HG02642 (cell line): Measurements from ENCODE around the gene MPG.
"Not testable (repeated sequence)": the region's sequence is repeated elsewhere in the genome, so short reads cannot be mapped to it uniquely, and the experiment has no call there.

Experiments used
- ATAC-seq: cut with Tn5 transposase; IDR thresholded peaks from one replicate; pipeline ENCODE4 v1.9.1; 2021; ENCODE audit warnings: mild to moderate bottlenecking; ENCODE audit not compliant: unreplicated experiment, poor library complexity

Gene MPG

DNA sequence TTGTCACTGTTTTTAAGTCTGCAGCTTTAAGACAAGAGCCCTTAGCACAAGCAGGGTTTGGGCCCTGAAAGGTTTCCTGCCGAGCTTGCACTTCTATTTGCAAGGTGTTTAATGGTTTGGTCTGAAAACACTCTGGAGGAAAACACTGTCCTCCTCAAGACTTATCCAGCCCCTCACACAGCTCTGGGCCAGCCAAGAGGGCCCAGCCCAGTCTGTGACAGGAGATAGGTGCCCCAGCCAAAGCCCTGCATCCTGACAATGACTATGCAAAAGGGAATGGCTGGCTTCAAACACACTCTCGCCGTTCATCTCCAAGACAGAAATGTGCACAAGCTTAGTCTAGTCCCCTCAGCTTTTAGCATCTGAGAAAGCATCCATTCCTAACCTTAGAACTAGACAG is 26.9 kb downstream of the MPG start:
- ATAC-seq, result no peak

DNA sequence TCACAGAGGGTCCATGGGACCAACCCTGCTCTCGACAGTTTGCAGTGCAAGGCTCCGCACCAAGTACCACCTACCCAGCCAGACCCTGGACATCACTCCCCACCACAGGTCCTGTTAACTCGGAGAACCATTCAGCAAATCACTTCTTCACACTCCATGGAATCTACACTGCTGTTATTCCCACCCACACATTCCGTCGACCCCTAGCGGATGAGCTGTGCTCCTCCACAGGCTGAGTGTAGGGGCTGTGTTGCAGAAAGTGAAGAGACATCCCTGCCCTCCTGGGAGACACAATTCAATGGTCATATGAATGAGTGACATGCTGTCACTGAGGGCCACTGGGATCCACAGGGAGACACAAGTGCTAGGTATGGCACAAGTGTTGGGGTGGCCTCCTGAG is 27.5 kb downstream of the MPG start:
- ATAC-seq, result no peak

DNA sequence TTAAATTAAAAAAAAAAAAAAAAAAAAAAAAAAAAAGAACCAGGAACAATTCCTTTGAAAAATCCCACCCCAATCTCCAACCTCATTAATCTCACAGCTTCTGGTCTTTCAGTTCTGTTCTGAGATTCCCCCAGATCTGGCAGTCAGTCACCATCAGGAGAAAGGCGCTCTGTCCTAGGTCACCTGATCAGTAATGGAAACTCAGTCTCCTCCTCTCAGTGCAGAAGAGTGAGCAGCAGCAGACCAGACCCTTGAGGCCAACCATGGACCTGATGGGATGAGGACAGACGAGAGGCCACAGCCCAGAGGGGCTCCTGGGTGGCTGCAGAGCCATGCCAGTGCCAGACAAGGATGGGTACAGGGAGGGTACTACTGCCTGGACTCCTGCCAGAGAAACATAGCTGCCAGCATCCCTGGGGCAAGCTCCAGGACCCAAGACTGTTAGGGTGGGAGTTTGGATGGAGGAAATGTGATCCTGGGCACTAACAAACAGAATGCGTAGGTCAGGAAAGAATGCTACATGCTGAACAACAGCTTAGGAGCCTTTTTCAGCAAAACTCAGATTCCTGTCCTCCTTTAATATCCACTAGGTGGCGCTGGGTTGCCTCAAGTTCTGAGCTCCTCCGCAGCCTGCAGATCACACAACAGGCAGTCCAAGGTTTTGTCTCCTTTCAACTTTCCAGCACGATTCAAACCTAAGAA is 28.7 kb downstream of the MPG start:
- ATAC-seq, result no peak

DNA sequence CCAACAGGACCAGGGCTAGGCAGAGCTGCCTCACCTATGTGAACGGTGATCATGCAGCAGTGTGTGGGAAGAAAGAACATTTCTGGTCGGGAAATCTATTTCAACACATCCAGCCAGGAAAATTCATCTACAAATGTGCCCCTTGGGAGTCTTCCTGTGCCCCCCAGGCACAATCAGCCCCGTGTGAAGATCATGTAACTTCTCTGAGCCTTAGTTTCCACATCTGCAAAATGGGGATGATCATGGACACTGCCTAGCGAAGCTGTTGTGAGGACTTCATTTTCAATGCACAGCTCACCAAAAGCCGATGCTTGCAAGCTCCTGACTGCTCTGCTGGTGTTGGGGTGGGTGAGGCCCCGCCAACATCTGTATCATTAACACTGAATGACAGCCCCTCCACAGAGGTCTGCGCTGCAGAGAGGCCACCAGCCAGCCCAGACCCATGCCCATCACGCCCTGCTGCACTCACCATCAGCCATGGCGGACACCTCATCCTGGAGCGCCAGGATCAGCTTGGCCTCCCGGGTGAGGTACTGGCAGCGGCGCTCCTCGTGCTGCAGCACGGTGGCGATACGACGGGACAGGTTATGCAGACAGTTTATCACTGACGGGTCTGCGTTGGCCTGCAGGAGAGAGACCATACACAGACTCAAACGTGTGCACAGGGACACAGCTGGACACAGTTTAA is 34.3 kb downstream of the MPG start:
- ATAC-seq, result no peak

DNA sequence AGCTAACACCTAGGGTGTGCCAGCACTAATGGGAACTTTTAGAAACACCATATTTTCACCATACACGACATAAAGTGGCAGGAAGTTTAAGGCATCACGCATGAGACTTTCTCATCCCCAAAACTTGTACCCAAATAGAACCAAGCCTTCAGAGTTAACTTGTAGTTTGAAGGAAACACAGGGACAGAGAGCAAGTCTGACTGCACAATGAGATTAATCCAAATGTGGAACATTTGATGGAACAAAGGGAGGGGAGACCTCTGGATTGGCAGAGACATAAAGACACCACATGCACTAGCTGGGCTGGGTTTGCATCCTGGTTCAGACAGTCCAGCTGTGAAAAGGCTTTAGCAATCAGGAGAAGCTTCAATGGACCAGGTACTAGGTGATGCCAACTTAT is 36.3 kb downstream of the MPG start:
- no peak for ATAC-seq

DNA sequence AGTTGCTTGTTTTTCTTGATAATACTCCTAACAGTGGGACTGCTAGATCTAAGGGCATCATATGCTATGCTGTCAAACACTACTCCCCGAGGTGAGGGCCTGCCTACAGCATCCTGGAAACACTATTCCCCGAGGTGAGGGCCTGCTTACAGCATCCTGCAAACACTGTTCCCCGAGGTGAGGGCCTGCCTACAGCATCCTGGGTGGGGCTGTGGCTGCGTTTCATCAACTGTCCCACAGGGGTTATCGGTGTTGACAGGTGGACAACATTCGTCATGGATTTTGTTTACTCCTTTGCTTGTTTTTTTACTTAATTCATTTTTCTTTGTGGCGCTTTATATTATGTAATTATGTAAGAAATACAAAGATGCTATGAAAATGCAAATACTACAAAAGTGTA is 38.0 kb downstream of the MPG start:
- no peak for ATAC-seq

DNA sequence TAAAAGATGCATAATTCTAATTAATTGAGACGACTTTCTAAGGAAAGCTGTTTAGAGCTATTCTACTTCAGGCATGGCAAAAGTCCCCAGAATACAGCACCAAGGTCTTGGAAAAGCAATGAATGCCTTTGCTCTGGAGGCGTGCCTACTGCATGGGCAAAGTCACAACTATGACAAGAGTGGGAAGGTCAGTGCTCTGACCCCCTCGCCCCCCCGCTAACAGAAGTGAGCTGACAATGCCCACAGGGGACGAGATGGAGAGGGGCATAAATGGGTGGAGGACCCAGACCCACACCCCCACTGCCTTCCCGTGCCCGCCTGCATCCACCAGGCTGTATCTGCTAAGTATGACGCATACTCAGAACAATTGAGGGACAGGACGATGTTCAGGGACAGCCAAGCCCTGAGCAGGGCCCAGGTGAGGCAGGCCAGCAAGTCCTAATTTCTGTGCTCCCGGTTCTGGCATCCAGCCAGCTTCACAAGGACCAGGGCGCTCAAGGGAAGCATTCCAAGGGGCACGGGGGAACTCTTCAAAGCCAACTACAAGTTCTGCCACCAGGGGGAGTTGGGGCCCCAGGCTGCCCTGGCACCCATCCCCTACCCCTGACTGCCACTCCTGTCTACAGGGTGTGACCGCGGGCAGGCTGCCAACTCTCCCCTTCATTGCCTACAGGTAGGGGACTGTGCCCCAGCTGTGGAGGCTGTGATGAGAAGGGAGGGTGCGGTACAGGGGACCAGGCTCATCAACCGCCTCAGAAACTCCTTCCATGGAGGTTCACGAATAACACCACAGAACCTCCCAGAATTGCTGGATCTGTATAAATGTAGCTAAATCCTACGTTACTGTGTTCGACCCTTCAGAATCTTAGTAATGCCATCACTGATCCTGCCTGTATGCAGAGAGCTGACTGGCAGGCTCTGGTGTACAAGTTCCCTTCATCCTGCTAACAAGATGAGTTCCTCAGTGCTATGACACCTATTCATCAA is 39.6 kb downstream of the MPG start:
- ATAC-seq, result no peak

DNA sequence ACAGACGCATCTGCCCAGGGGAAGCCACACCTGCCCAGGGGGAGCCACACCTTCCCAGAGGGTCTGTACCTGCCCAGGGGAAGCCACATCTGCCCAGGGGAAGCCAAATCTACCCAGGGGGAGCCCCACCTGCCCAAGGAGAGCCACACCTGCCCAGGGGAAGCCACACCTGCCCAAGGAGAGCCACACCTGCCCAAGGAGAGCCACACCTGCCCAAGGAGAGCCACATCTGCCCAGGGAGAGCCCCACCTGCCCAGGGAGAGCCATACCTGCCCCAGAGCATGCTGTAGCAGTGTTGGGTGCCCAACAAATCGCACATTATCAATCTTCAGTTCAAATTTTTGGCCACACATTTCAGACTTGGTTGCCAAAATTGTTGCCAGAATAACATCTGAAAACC is 40.8 kb downstream of the MPG start:
- no peak for ATAC-seq

DNA sequence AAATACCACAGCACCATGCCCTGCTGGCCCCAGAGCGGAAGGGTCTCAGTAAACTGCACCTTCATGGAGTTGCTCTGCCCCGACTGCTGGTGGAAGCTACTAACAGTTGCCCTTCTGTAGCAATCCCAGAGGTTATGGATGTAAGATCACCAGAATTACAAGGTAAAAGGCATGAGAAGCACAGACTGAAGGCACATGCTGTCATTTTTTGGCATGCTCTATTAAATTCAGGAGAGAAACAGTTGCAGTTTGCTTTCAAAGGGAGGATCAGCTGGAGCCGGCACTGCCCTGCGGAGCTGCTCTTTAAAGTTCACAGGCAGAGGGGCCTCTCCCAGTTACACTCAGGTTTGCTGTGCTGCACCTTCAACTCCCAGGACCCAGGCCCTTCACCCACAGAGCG is 41.3 kb downstream of the MPG start:
- ATAC-seq, result no peak

DNA sequence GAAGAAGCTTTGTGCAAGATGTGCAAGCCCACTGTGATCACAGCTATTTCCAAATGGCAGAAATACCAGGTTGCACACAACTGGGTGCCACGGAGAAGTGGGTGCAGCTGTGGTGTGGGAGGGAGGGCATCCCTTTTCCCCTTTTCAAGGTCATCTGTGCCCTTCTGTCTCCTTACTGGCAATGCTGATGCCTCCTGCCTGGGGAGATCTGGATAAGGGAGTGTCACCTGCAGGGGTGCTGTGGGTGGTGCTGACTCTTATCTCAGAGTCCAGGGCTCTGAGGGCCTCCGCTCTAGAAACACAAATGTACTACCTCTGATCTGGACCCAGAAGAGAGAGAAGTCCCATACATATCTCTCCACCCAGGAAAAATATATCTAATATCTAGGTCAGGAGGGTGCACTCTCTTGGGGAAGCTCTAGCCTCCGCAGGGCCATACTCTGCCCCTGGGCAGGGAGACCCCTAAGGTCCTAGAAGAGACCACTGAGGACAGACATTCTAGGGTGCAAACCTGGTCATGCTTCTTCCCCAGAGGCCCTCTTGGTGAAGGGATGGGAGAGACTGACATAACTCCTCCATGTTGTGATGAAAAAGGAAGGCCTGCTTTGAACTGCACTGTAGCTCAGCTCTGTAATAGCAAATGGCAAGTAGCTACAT is 41.9 kb downstream of the MPG start:
- ATAC-seq, result no peak

DNA sequence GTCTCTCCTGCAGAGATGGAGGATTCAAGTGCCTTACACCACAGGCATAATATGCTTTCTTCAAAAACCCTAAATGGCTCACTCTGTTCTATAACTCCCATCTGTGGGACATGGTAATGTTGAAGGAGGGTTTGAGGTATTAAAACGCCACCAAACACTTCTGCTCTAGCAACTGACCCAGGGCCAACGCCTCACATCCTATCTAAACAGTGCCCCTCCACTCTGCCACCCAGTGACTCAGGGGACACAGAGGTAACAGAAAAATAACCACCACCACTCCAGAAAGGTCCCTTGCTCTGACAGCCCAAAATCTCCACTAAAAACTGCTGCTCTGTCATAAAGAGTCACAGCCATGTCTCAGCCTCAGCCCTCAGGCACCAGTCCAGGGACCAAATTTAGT is 42.7 kb downstream of the MPG start:
- ATAC-seq, result no peak

DNA sequence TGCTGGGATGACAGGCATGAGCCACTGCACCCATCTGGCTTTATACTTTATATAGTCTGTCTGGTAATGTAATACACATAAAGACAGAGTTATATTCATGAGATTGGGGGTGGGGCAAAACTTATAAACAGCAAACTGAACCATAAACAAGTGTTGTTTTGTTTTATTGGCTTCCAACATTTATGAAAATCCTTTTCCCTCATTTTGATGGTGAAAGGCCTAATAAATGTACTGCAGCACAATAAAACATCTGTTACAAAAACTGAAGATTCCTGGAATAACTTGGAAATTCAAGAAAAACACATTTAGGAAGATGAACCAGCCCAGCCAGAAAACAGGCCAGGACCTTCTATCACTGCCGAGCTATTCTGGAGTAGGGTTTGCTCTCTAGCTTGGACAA is 44.3 kb downstream of the MPG start:
- no peak for ATAC-seq

DNA sequence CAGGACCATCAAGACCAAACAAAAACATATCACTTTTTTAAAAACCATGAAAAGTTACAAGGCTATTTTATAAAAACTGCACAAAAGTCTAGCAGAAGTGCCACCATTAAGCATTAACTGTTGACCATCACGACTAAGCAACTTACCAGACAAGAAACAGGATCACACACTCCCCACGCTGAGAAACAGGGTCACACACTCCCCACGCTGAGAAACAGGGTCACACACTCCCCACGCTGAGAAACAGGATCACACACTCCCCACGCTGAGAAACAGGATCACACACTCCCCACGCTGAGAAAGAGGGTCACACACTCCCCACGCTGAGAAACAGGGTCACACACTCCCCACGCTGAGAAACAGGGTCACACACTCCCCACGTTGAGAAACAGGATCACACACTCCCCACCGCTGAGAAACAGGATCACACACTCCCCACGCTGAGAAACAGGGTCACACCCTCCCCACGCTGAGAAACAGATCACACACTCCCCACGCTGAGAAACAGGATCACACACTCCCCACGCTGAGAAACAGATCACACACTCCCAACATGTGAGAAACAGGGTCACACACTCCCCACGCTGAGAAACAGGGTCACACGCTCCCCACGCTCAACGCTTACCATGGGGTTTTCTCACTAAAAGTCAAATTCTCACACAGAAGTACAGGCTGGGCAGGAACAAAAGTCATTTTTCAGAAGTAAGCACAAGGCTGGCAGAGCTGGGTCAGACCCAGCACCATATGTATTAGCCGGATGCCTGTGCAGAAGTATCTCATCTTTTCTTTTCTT is 45.7 kb downstream of the MPG start:
- ATAC-seq, result not testable (repeated sequence)

DNA sequence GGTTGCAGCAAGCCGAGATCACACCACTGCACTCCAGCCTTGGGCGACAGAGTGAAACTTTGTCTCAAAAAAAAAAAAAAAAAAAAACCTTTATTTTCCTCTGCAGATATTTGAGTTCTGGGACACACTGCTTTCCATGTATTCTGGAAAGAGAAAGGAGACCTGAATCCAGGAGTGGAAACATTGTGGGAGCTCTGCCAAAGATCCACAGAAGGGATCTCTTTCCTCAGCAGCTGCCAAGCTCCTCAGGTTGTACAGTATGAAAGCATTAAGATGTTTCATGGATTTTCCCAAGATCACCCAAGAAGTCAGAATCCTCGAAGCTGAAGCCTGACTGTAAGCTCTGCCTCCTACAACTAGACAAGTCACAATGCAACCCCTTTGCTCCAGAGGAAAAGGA is 47.0 kb downstream of the MPG start:
- no peak for ATAC-seq

DNA sequence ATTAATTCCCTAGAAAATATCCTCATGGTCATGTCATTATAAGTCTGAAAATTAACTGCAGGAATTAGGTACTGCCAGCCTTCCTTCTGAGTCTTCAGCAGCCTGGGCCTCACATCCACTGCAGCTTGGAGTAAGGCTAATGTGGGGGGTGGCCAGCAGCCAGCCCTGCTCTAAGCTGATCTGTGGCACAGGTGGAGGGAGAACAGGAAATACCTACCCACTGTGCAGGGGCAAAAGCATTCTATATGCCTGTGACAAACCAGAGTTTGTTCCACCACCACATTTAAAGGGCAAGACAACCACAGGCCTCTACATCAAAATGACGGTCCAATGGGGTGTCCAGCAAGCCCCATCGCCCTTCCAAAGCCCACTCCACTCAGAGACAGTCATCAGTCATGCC is 51.0 kb downstream of the MPG start:
- ATAC-seq, result no peak

DNA sequence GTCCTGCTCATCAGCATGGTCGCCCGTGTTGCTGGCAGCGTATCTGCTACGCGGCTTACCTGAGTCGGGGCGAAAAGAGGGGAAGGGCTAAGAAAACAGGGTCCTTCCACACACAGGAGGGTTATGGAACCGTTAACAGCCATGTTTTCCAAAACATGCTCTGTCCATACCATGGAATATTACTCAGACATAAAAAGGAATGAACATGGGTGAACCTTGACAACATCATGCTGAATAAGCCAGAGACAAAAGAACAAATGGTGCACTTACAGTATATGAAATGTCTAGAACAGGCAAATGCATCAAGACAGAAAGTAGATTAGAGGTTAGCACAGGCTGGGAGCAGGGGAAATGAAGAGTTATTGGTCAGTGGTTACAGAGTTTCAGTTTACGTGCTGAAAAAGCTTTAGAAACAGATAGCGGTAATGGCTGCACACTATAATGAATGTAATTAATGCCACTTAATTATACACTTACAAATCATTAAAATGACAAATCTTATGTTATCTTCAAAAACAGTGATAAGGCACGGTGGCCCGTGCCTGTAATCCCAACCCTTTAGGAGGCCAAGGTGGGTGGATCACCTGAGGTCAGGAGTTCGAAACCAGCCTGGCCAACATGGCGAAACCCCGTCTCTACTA is 52.6 kb downstream of the MPG start:
- ATAC-seq, result no peak

DNA sequence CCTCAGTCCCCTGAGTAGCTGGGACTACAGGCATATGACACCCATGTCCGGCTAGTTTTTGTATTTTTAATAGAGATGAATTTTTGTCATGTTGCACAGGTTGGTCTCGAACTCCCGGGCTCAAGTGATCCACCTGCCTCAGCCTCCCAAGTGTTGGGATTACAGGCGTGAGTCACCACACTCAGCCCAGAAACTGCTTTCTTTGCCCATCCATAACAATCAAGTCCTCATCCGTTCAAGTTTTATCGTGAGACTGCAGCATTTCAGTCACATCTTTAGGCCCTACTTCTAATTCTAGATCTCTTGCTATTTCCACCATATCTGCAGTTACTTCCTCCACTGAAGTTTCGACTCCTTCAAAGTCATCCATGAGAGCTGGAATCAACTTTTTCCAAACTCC is 54.1 kb downstream of the MPG start:
- ATAC-seq, result no peak

DNA sequence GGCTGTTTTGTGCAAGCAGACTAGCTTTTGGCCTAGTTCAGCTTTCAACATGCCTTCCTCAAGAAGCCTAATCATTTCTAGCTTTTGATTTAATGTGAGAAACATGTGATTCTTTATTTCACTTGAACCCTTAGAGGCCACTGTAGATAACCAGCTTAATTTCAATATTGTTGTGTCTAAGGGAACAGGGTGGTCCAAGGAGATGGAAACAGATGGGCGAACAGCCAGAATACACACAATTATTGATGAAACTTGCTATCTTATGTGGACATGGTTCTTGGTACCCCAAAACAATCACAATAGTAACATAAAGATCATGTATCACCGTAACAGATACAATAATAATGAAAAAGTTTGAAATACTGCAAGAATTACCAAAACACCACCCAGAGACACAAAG is 55.7 kb downstream of the MPG start:
- no peak for ATAC-seq
